ENCODE results near the gene CACNA1D.

- TF ChIP-seq EZH2 (IDR thresholded peaks at IDR 0.05; ENCODE audit: borderline replicate concordance, low read depth, low read length, poor library complexity, severe bottlenecking) = no peak
- TF ChIP-seq CTCF (conservative IDR thresholded peaks at IDR 0.05; ENCODE audit: low read depth, low read length) = no peak
Measured at GRCh38 chr3:53583161-53583690, 88.8 kb downstream of the CACNA1D start.

Measured in A673 (cell line).